HepG2 (cell line): ENCODE measurements around the gene STK10. TPM values are rescaled to one million over a fixed set of nuclear protein-coding genes. Genes with fewer than 3 reads are reported as not detected.

ENCODE experiments used
- ATF1 ChIP-seq: IDR thresholded peaks from 2 replicates; pipeline ENCODE4 v1.6.1; 2016; ENCODE audit warnings: mild to moderate bottlenecking, control low read depth
- ATF6 ChIP-seq: sonication (generic); formaldehyde crosslinking; conservative IDR thresholded peaks from 2 replicates; pipeline ENCODE4 v1.4.0; 2020; ENCODE audit warnings: missing genetic modification reagents
- CENPT ChIP-seq: sonication (generic); formaldehyde crosslinking; IDR thresholded peaks from 2 replicates; pipeline ENCODE4 v1.8.0; 2022; ENCODE audit warnings: low read depth, mild to moderate bottlenecking, moderate library complexity, missing genetic modification reagents
- HMGA1 ChIP-seq: sonication (generic); formaldehyde crosslinking; conservative IDR thresholded peaks from 2 replicates; pipeline ENCODE4 v1.4.0; 2020; ENCODE audit warnings: missing genetic modification reagents
- MTF2 ChIP-seq: sonication (generic); formaldehyde crosslinking; IDR thresholded peaks from 2 replicates; pipeline ENCODE4 v1.5.0; 2020; ENCODE audit warnings: missing genetic modification reagents, borderline replicate concordance
- MZF1 ChIP-seq: sonication (generic); formaldehyde crosslinking; IDR thresholded peaks from 2 replicates; pipeline ENCODE4 v1.8.1; 2023; ENCODE audit warnings: mild to moderate bottlenecking, missing genetic modification reagents, borderline replicate concordance
- NFRKB ChIP-seq: fragments of 450-650 bp; IDR thresholded peaks from 2 replicates; pipeline ENCODE4 v1.6.1; 2017
- PRMT3 ChIP-seq: sonication (generic); formaldehyde crosslinking; IDR thresholded peaks from 2 replicates; pipeline ENCODE4 v1.8.1; 2022; ENCODE audit warnings: low read depth, mild to moderate bottlenecking, moderate library complexity, missing genetic modification reagents, borderline replicate concordance
- SALL2 ChIP-seq: sonication (generic); formaldehyde crosslinking; IDR thresholded peaks from 2 replicates; pipeline ENCODE4 v1.8.1; 2023; ENCODE audit warnings: mild to moderate bottlenecking, missing genetic modification reagents, inconsistent platforms
- SMARCE1 ChIP-seq: fragments of 450-650 bp; IDR thresholded peaks from 2 replicates; pipeline ENCODE4 v1.6.1; 2017; ENCODE audit warnings: borderline replicate concordance
- ZBTB4 ChIP-seq: sonication (generic); formaldehyde crosslinking; IDR thresholded peaks from 2 replicates; pipeline ENCODE4 v1.4.0; 2020; ENCODE audit warnings: missing genetic modification reagents, mild to moderate bottlenecking, borderline replicate concordance
- ZFP62 ChIP-seq: sonication (generic); formaldehyde crosslinking; IDR thresholded peaks from 2 replicates; pipeline ENCODE4 v1.4.0; 2020; ENCODE audit warnings: missing genetic modification reagents
- ZNF205 ChIP-seq: IDR thresholded peaks from 2 replicates; pipeline ENCODE4 v1.6.1; 2018; ENCODE audit warnings: missing biosample characterization, missing genetic modification reagents
- ZNF260 ChIP-seq: sonication (generic); formaldehyde crosslinking; IDR thresholded peaks from 2 replicates; pipeline ENCODE4 v1.4.0; 2020; ENCODE audit warnings: missing genetic modification reagents, low read depth, mild to moderate bottlenecking, borderline replicate concordance
- ZNF281 ChIP-seq: sonication (generic); formaldehyde crosslinking; IDR thresholded peaks from 2 replicates; pipeline ENCODE4 v1.4.0; 2020; ENCODE audit warnings: missing genetic modification reagents, borderline replicate concordance
- ZNF589 ChIP-seq: sonication (generic); formaldehyde crosslinking; conservative IDR thresholded peaks from 2 replicates; pipeline ENCODE4 v1.8.0; 2022; ENCODE audit warnings: mild to moderate bottlenecking, moderate library complexity, missing genetic modification reagents
- ZNF816 ChIP-seq: sonication (generic); formaldehyde crosslinking; IDR thresholded peaks from 2 replicates; pipeline ENCODE4 v1.8.0; 2022; ENCODE audit warnings: missing genetic modification reagents, mild to moderate bottlenecking, borderline replicate concordance
- polyA plus RNA-seq, 8 experiments: library from polyadenylated mRNA; depleted of rRNA in 3 of 8; stranded (reverse) in 7 of 8; unstranded in 1 of 8; fragments of >200 nt; fragmentation: Illumina TruSeq in 4 of 8; extraction: Trizol in 4 of 8; gene quantifications; 2 replicates each; pipeline versions ENCODE4 v1.2.1 to v1.2.3, GENCODE V29; 2011 to 2016; ENCODE audit warnings: low read depth in 4 of 8, missing spikeins in 1 of 8, mixed read lengths in 1 of 8; ENCODE audit not compliant: insufficient read depth in 1 of 8
- total RNA-seq, 5 experiments: library from RNA; depleted of rRNA; stranded (reverse); fragments of >200 nt; fragmentation: Illumina TruSeq; extraction: Trizol; gene quantifications; 2 replicates each; pipeline ENCODE4 v1.2.3, GENCODE V29; 2016; ENCODE audit warnings: low read depth in 1 of 5

The STK10 gene
- total and polyA plus RNA-seq, 2 of the 13 experiments (the other 11 are each of a cell fraction or from before 2014, with no cell fraction given): 7.0 to 7.2 TPM

- TF ChIP-seq HMGA1 (CRISPR knock-in tag) (no peak), ZNF205 (no peak), CENPT (CRISPR knock-in tag) (peak; percentile 44; the same call in 1 of the 2 replicates), MZF1 (CRISPR knock-in tag) (no peak), SALL2 (CRISPR knock-in tag) (peak; percentile 79), PRMT3 (CRISPR knock-in tag) (no peak), SMARCE1 (no peak), NFRKB (no peak), MTF2 (no peak), ZBTB4 (CRISPR knock-in tag) (no peak), ATF6 (CRISPR knock-in tag) (0 out of 2 replicates have a peak, but pooled peaks have one; percentile 19), ZFP62 (0 out of 2 replicates have a peak, but pooled peaks have one; percentile 84), ZNF260 (CRISPR knock-in tag) (no peak), ATF1 (CRISPR knock-in tag) (no peak), ZNF281 (CRISPR knock-in tag) (no peak), ZNF816 (no peak), ZNF589 (CRISPR knock-in tag) (no peak)
Observed at GRCh38 chr5:172006321-172007174, 181.5 kb downstream of the STK10 start, which contains the start of gene FBXW11 (continued).
